H9 (cell line): ENCODE data around the gene EHMT2. TPM values are rescaled to one million over a fixed set of nuclear protein-coding genes. Genes with fewer than 3 reads are reported as not detected.

Experiments
- DNase-seq: peaks from one replicate; pipeline ENCODE4 v3.0.0-alpha.2; 2017
- H2AFZ ChIP-seq: one replicate; pipeline ENCODE4 v1.6.1; 2013; ENCODE audit warnings: mild to moderate bottlenecking, low read length, control low read depth, moderate library complexity
- H2AK5ac ChIP-seq: 2 replicates; pipeline ENCODE4 v1.6.1; 2013; ENCODE audit warnings: low read length, control low read depth, mixed read lengths; ENCODE audit not compliant: insufficient read length
- H2BK120ac ChIP-seq: one replicate; pipeline ENCODE4 v1.6.1; 2013; ENCODE audit warnings: low read depth, mild to moderate bottlenecking, low read length, control low read depth, inconsistent platforms; ENCODE audit not compliant: poor library complexity, severe bottlenecking
- H2BK12ac ChIP-seq: 2 replicates; pipeline ENCODE4 v1.6.1; 2013; ENCODE audit warnings: low read length, control low read depth, mixed read lengths, low read depth; ENCODE audit not compliant: insufficient read length
- H2BK15ac ChIP-seq: 2 replicates; pipeline ENCODE4 v1.6.1; 2013; ENCODE audit warnings: low read depth, low read length, control low read depth
- H2BK20ac ChIP-seq: one replicate; pipeline ENCODE4 v1.6.1; 2013; ENCODE audit warnings: low read depth, mild to moderate bottlenecking, low read length, control low read depth, inconsistent platforms; ENCODE audit not compliant: poor library complexity, severe bottlenecking
- H2BK5ac ChIP-seq: 2 replicates; pipeline ENCODE4 v1.6.1; 2013; ENCODE audit warnings: low read length, control low read depth, mixed read lengths; ENCODE audit not compliant: insufficient read length
- H3K14ac ChIP-seq: 2 replicates; pipeline ENCODE4 v1.6.1; 2013; ENCODE audit warnings: low read length, control low read depth; ENCODE audit not compliant: insufficient read depth
- H3K18ac ChIP-seq: 2 replicates; pipeline ENCODE4 v1.6.1; 2013; ENCODE audit warnings: low read depth, mild to moderate bottlenecking, mixed read lengths, low read length, control low read depth; ENCODE audit not compliant: insufficient read length
- H3K23ac ChIP-seq: 2 replicates; pipeline ENCODE4 v1.6.1; 2013; ENCODE audit warnings: low read length, control low read depth, mixed read lengths, low read depth; ENCODE audit not compliant: insufficient read length
- H3K23me2 ChIP-seq: 2 replicates; pipeline ENCODE4 v1.6.1; 2013; ENCODE audit warnings: low read depth, mild to moderate bottlenecking, mixed read lengths, low read length, control low read depth; ENCODE audit not compliant: insufficient read length, poor library complexity, severe bottlenecking
- H3K27ac ChIP-seq: 2 replicates; pipeline ENCODE4 v1.5.1; 2013; ENCODE audit warnings: low read length, control low read depth, mixed read lengths, low read depth; ENCODE audit not compliant: insufficient read length
- H3K27me3 ChIP-seq: 2 replicates; pipeline ENCODE4 v1.6.1; 2013; ENCODE audit warnings: low read length, control low read depth, inconsistent platforms; ENCODE audit not compliant: insufficient read depth
- H3K4ac ChIP-seq: 2 replicates; pipeline ENCODE4 v1.6.1; 2013; ENCODE audit warnings: low read depth, mild to moderate bottlenecking, control low read depth, inconsistent platforms, low read length, moderate library complexity
- H3K4me1 ChIP-seq: 2 replicates; pipeline ENCODE4 v1.6.1; 2013; ENCODE audit warnings: low read length, control low read depth, inconsistent platforms; ENCODE audit not compliant: insufficient read depth
- H3K4me2 ChIP-seq: 2 replicates; pipeline ENCODE4 v1.6.1; 2013; ENCODE audit warnings: low read length, control low read depth, mixed read lengths; ENCODE audit not compliant: insufficient read length, insufficient read depth
- H3K56ac ChIP-seq: 2 replicates; pipeline ENCODE4 v1.6.1; 2013; ENCODE audit warnings: low read depth, mild to moderate bottlenecking, mixed read lengths, low read length, control low read depth; ENCODE audit not compliant: insufficient read length
- H3K79me1 ChIP-seq: 2 replicates; pipeline ENCODE4 v1.6.1; 2013; ENCODE audit warnings: low read depth, mild to moderate bottlenecking, moderate library complexity, low read length, control low read depth, inconsistent platforms; ENCODE audit not compliant: insufficient read depth, poor library complexity, severe bottlenecking
- H3K79me2 ChIP-seq: 2 replicates; pipeline ENCODE4 v1.6.1; 2013; ENCODE audit warnings: low read length, control low read depth, inconsistent platforms; ENCODE audit not compliant: insufficient read depth
- H3K9ac ChIP-seq: 2 replicates; pipeline ENCODE4 v1.6.1; 2013; ENCODE audit warnings: low read length, control low read depth, mixed read lengths; ENCODE audit not compliant: insufficient read length; ENCODE audit errors: extremely low read depth
- H3K9me3 ChIP-seq: one replicate; pipeline ENCODE4 v1.6.1; 2013; ENCODE audit warnings: low read depth, low read length, inconsistent platforms; ENCODE audit not compliant: control insufficient read depth
- H3T11ph ChIP-seq: one replicate; pipeline ENCODE4 v1.6.1; 2013; ENCODE audit warnings: mild to moderate bottlenecking, low read length, control low read depth, inconsistent platforms
- H4K20me1 ChIP-seq: one replicate; pipeline ENCODE4 v1.6.1; 2013; ENCODE audit not compliant: control insufficient read depth, insufficient read length, insufficient read depth
- H4K5ac ChIP-seq: 2 replicates; pipeline ENCODE4 v1.6.1; 2013; ENCODE audit warnings: low read depth, mild to moderate bottlenecking, mixed read lengths, low read length, control low read depth; ENCODE audit not compliant: insufficient read length
- H4K8ac ChIP-seq: replicated peaks from 2 replicates; pipeline ENCODE4 v1.6.1; 2013; ENCODE audit warnings: low read length, control low read depth, mixed read lengths, low read depth; ENCODE audit not compliant: insufficient read length
- H4K91ac ChIP-seq: 2 replicates; pipeline ENCODE4 v1.6.1; 2013; ENCODE audit warnings: low read depth, mild to moderate bottlenecking, moderate library complexity, mixed read lengths, low read length, control low read depth; ENCODE audit not compliant: insufficient read length
- H3K27ac Mint-ChIP-seq, 3 experiments: 2 replicates in 2 of 3; 3 replicates in 1 of 3; pipeline ENCODE4 v1.8.0; 2020 to 2021; ENCODE audit warnings: mixed read lengths in 3 of 3, mild to moderate bottlenecking in 1 of 3, moderate library complexity in 1 of 3
- H3K27me3 Mint-ChIP-seq: 2 replicates; pipeline ENCODE4 v1.8.0; 2021; ENCODE audit warnings: low read depth, mild to moderate bottlenecking, moderate library complexity, mixed read lengths
- H3K36me3 Mint-ChIP-seq, 3 experiments: 2 replicates in 2 of 3; 3 replicates in 1 of 3; pipeline ENCODE4 v1.8.0; 2020 to 2021; ENCODE audit warnings: low read depth in 3 of 3, mixed read lengths in 3 of 3; ENCODE audit not compliant: insufficient read depth in 1 of 3
- H3K4me1 Mint-ChIP-seq, 2 experiments: 2 replicates each; pipeline ENCODE4 v1.8.0; 2020; ENCODE audit warnings: mixed read lengths in 2 of 2
- H3K4me3 Mint-ChIP-seq, 2 experiments: 2 replicates in 1 of 2; 3 replicates in 1 of 2; pipeline ENCODE4 v1.8.0; 2020 to 2021; ENCODE audit warnings: mild to moderate bottlenecking in 2 of 2, mixed read lengths in 2 of 2, moderate library complexity in 1 of 2
- H3K9me3 Mint-ChIP-seq, 2 experiments: 2 replicates in 1 of 2; 3 replicates in 1 of 2; pipeline ENCODE4 v1.8.0; 2020; ENCODE audit warnings: mild to moderate bottlenecking in 2 of 2, mixed read lengths in 2 of 2, moderate library complexity in 1 of 2
- CTCF ChIP-seq: fragments of 200-600 bp; sonication (generic); conservative IDR thresholded peaks from 3 replicates; pipeline ENCODE4 v1.8.0; 2021; ENCODE audit warnings: antibody characterized with exemption, mild to moderate bottlenecking
- WGBS: extraction: QIAGEN DNeasy Blood & Tissue Kit; methylation state at CpG from one replicate; pipeline ENCODE4 v1.1.7; 2013; ENCODE audit warnings: missing lambda C conversion rate, low lambda C conversion rate, mixed read lengths; ENCODE audit not compliant: insufficient read length; ENCODE audit errors: extremely low coverage; 5-methylcytosine and 5-hydroxymethylcytosine counted together
- total RNA-seq: library from RNA; stranded (reverse); gene quantifications from 2 replicates; pipeline ENCODE4 v1.2.1, GENCODE V29; 2021

EHMT2 gene
- total RNA-seq, 1 experiment from 2014 or later: 124 TPM

- no peaks in the 10 kb centered on the region for H3K9me3 Mint-ChIP-seq
- H3K14ac ChIP-seq: no peak overlapping the region
- no peaks in the 10 kb centered on the region for H3K9me3 ChIP-seq
- H4K5ac ChIP-seq: no peak overlapping the region
- no peak overlapping the region; a peak in 1 of 7 replicates for H3K27ac Mint-ChIP-seq
- H3K79me1 ChIP-seq: no peaks in the 10 kb centered on the region
- H2BK15ac ChIP-seq: no peak overlapping the region
- H3K18ac ChIP-seq: no peak overlapping the region
- H2BK20ac ChIP-seq: no peak overlapping the region
- no peak overlapping the region for H2AFZ ChIP-seq
- H2BK120ac ChIP-seq: no peak overlapping the region
- no peaks in the 10 kb centered on the region for H3K4me1 ChIP-seq
- peaks cover 3 to 27% of the 10 kb centered on the region in 2 experiments for H3K4me1 Mint-ChIP-seq
- no peaks in the 10 kb centered on the region for H3K23me2 ChIP-seq
- no peak overlapping the region for H2BK12ac ChIP-seq
- H3T11ph ChIP-seq: no peak overlapping the region
- no peaks in the 10 kb centered on the region for H3K27me3 ChIP-seq
- H3K23ac ChIP-seq: no peak overlapping the region
- WGBS: no CpG with 5 or more reads among the region's 10 CpGs
- H3K36me3 Mint-ChIP-seq: peaks cover 43 to 60% (median 60%) of the 10 kb centered on the region in 3 experiments; a peak in 6 of 7 replicates
- H3K27ac ChIP-seq: no peak overlapping the region
- TF ChIP-seq CTCF: no peak
- no peak for DNase-seq
- H4K91ac ChIP-seq: no peak overlapping the region
- no peaks in the 10 kb centered on the region; the same call in 1 of the 2 replicates for H3K27me3 Mint-ChIP-seq
- no peak overlapping the region for H2BK5ac ChIP-seq
- H4K20me1 ChIP-seq: no peaks in the 10 kb centered on the region
- no peak overlapping the region for H4K8ac ChIP-seq
- H3K79me2 ChIP-seq: no peaks in the 10 kb centered on the region
- H3K56ac ChIP-seq: no peak overlapping the region
- no peak overlapping the region for H3K4me2 ChIP-seq
- no peak overlapping the region for H2AK5ac ChIP-seq
- no peak overlapping the region for H3K4me3 Mint-ChIP-seq
- H3K4ac ChIP-seq: no peak overlapping the region
- no peak overlapping the region for H3K9ac ChIP-seq
Observed at GRCh38 chr6:31880616-31881015, 16.9 kb downstream of the EHMT2 start.
